T47D (cell line): ENCODE data around the gene SS18L1.
A peak's percentile ranks its signal among the peaks of the same experiment; 100 is the strongest.

Source experiments
- DNase-seq, 2 experiments: peaks; one replicate each; pipeline versions ENCODE4 v3.0.0 to v3.0.0-alpha.2; 2011 to 2012; ENCODE audit warnings: low read depth in 1 of 2, low spot score in 1 of 2
- JUND ChIP-seq: IDR thresholded peaks from 2 replicates; pipeline ENCODE4 v1.6.1; 2012; ENCODE audit warnings: low read depth
- in situ Hi-C: cut with HindIII; loops from 2 replicates; pipeline ENCODE4 v1.10.0; 2016; ENCODE audit warnings: low sequenced_read_pairs, low pct_unique_long_range_greater_than_20kb

SS18L1 gene

GRCh38 chr20:62224113-62224855 lies 80.7 kb downstream of the SS18L1 start:
- in situ Hi-C loops, result no loop called here
- no peak for DNase-seq
- TF ChIP-seq JUND, result no peak

DNA sequence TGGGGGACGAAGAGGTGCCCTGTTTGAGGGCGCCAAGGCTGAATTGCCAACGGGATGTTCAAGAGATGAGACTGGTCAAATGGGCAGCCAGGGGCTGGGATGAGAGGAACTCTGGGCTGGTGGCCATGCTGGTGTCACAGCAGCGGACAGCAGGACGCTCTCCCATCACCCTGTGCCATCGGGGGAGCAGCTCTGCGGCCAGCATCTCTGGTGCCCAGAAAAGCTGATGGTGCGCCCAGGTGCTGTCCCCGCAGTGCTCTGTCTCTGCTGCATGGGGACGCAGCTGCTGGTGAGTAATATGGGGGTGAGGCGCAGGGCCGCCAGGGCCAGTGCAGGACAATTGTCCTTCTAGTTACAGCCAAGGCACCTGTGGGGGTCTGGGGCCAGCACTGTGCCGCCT lies 81.5 kb downstream of the SS18L1 start:
- no peak for TF ChIP-seq JUND
- in situ Hi-C loops, result no loop called here
- no peak for DNase-seq

GRCh38 chr20:62225820-62226635 lies 82.5 kb downstream of the SS18L1 start:
- TF ChIP-seq JUND, result no peak
- in situ Hi-C loops, result no loop called here
- no peak for DNase-seq

DNA sequence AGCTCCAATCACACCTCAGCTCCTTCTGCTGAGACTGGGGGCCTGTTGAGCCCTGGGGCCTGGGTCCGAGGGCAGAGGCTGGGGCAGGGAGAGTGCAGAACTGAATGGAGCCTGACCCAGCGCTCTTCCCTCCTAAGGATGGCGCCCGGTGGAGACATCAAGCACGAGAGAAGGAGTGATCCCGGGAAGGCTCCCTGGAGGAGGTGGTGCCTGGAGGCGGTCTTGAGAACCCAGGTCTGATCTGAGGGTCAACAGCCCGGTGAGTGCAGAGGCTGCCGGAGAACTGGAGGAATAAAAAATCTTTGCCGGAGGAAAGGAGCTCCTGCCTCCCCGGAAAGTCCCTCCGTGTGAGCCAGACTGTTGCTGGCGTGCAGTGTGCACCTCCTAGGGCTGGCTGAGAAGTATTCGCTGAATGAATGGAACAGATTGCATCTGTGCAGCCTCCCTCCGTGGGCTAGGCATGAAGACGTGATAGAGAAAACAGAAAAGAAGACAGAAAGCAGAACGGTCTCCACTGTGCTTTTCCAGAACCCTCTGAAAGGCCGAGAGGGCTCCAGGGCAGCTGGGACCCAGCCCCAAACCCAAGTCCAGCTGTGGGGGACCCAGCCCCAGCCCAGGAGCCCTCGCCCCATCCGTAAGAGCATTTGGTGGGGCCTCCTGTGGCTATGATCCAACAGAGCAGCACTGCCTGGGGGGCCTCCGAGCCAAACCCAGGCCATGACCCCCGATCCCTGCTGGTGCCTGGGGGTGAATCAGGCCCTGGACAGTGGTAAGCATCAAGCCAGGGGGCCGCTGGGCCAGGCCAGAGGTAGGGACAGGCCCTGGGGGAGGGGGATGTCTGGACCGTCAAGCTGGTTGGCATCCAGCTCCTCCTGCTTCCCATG lies 83.4 kb downstream of the SS18L1 start:
- TF ChIP-seq JUND, result no peak
- in situ Hi-C loops, result no loop called here
- no peak for DNase-seq

GRCh38 chr20:62227591-62227976 lies 84.0 kb downstream of the SS18L1 start:
- no peak for DNase-seq
- in situ Hi-C loops, result no loop called here
- no peak for TF ChIP-seq JUND

DNA sequence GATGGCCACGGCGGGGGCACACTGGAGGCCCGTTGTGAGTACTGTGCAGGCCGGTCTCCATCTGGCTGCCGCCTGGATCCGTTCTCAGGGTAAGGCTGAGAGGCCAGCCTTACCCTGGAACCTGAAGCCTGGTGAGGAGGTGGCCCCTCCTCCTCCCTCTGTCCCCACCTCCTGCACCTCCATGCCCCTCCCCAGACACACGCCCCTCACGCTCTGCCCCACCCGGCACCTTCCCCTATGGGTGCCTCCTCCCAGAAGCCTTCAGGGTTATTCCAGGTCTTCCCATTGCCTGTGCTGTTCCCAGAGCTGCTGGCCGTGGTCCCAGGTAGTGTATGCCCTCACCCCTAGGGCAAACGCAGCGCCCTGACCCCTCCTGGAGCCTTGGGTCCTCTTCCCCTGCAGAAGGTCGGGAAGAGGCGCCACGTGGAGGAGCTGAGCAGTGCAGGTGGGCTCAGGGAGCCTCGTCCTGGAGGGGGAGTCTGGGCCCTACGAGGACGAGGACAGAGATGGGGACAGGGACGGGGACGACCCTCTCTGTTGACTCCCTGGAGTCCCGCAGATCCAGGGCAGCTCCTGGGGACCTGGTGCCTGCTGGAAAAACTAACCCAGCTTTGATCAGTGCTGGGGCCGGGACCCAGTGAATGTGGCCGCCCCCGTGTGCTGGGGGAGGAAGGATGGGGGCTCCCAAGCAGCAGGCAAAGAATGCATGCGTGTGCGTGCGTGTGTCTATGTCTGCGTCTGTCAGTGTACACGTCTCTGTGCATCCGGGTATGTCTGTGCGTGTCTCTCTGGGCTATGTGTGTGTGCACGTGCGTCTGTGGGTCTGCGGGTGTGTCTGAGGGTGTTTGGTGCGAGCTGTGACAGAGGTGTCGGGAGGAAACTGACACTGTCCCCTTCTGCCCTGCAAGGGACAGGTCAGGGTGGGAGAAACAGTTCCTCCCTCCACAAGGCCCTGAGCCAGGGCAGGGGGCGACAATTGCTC lies 84.7 kb downstream of the SS18L1 start:
- peak; percentile 86 to 95 for DNase-seq
- in situ Hi-C loops, result no loop called here
- no peak for TF ChIP-seq JUND

DNA sequence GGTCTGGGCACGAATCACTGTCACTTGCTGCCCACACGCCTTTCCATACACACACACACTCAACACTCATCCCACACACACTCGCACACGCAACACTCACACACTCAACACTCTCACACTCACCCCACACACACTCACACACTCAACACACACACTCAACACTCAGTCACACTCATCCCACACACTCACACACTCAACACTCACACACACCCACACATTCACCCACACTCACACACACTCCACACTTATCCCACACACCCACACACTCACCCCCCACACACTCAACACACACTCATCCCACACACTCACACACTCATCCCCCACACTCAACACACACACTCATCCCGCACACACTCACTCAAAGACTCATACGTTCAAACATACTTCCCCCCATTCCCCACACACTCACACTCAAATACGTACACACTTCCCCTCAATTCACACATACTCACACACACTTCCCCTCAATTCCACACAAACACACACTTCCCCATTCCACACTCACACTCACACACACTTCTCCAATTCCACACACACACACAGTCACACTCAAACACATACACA lies 85.5 kb downstream of the SS18L1 start:
- in situ Hi-C loops, result no loop called here
- TF ChIP-seq JUND, result no peak
- no peak for DNase-seq

- no peak for TF ChIP-seq JUND
- DNase-seq, result no peak
- in situ Hi-C loops, result no loop called here
These were observed 86.1 kb downstream of the SS18L1 start for GRCh38 chr20:62229667-62230066.

GRCh38 chr20:62230276-62230675 lies 86.7 kb downstream of the SS18L1 start:
- DNase-seq, result no peak
- in situ Hi-C loops, result no loop called here
- TF ChIP-seq JUND, result no peak

GRCh38 chr20:62230696-62231095 lies 87.1 kb downstream of the SS18L1 start:
- no peak for DNase-seq
- no peak for TF ChIP-seq JUND
- in situ Hi-C loops, result no loop called here

DNA sequence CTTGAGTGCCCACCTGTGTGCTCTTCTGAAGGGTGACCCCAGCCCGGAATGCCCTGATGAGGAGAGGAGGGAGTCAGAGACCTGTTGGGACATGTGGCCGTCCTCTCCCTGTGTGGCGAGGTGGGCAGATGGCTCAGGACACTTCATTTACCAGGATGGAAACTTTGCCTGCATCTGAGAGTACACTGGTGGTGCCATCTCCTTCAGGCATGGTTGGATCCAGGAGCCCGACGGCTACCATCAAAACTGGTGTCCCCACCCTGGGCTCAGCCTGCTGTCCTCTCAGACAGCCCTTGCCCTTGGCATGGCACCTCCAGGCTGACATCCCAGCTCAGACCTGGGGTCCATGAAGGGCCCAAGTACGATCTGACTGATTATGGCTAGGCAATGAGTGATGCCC lies 87.7 kb downstream of the SS18L1 start:
- in situ Hi-C loops, result no loop called here
- DNase-seq, result no peak
- no peak for TF ChIP-seq JUND
